ENCODE results near the gene IGF1.
A peak's percentile ranks its signal among the peaks of the same experiment; 100 is the strongest.

Gene IGF1

GRCh38 chr12:102399653-102400052 is 80.7 kb downstream of the IGF1 start:
- FAIRE-seq (no peak), DNase-seq (ENCODE audit: insufficient read length) (no peak)

DNA sequence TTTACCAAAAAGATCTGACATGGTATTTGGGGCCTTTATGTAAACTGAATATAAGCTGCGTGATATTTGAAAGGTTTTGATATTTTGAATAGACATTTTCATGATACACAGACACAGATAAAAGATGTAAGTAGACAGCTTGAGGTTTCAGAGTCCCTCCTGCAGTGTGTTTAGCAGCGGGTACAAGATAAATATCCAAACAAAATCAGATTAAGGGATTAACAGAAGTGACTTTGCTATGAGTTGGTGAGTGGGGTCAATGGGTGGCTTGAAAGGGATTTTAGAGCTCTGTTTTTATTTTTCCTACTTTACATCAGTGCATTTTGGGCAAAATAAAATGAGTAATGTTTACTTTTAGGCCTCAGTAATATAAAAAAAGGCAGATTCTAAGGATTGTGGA is 84.1 kb downstream of the IGF1 start:
- FAIRE-seq (no peak), DNase-seq (ENCODE audit: insufficient read length) (no peak)
- TF ChIP-seq POLR2A (IDR thresholded peaks at IDR 0.05; ENCODE audit: low read depth, low read length) (no peak), POLR2AphosphoS5 (IDR thresholded peaks at IDR 0.05; ENCODE audit: low read depth, low read length) (no peak), TAF1 (IDR thresholded peaks at IDR 0.05; ENCODE audit: borderline replicate concordance, low read depth, low read length) (no peak)

More at GRCh38 chr12:102399653-102400052, 80.7 kb downstream of the IGF1 start:
- TF ChIP-seq POLR2A (IDR thresholded peaks at IDR 0.05; ENCODE audit: low read depth, low read length) (no peak), POLR2AphosphoS5 (IDR thresholded peaks at IDR 0.05; ENCODE audit: low read depth, low read length) (no peak), TAF1 (IDR thresholded peaks at IDR 0.05; ENCODE audit: borderline replicate concordance, low read depth, low read length) (no peak)

GRCh38 chr12:102394200-102394599 is 86.2 kb downstream of the IGF1 start:
- TF ChIP-seq TAF1 (IDR thresholded peaks at IDR 0.05; ENCODE audit: borderline replicate concordance, low read depth, low read length) (no peak), POLR2AphosphoS5 (IDR thresholded peaks at IDR 0.05; ENCODE audit: low read depth, low read length) (no peak), POLR2A (IDR thresholded peaks at IDR 0.05; ENCODE audit: low read depth, low read length) (no peak)
- FAIRE-seq (peak; percentile 5), DNase-seq (ENCODE audit: insufficient read length) (no peak)

DNA sequence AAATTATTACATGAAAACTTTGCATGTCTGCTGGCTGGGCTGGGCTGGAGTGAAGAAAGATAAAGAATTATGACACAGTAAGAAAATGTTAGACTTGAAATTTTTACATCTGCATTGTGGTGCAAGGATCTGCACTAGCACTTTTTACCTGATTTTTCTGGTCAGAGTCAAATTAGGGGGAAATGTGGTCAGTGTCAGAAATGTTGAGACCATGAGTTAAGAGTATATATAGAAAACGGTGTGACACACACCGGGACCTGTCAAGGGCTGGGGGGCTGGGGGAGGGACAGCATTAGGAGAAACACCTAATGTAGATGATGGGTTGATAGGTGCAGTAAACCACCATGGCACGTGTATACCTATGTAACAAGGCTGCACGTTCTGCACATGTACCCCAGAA is 90.3 kb downstream of the IGF1 start:
- TF ChIP-seq POLR2A (IDR thresholded peaks at IDR 0.05; ENCODE audit: low read depth, low read length), result no peak
- no peak for TF ChIP-seq TAF1 (IDR thresholded peaks at IDR 0.05; ENCODE audit: borderline replicate concordance, low read depth, low read length)
- no peak for TF ChIP-seq POLR2AphosphoS5 (IDR thresholded peaks at IDR 0.05; ENCODE audit: low read depth, low read length)
- no peak for FAIRE-seq
- DNase-seq (ENCODE audit: insufficient read length), result no peak

- TF ChIP-seq TAF1 (IDR thresholded peaks at IDR 0.05; ENCODE audit: borderline replicate concordance, low read depth, low read length), result no peak
- no peak for TF ChIP-seq POLR2A (IDR thresholded peaks at IDR 0.05; ENCODE audit: low read depth, low read length)
- no peak for TF ChIP-seq POLR2AphosphoS5 (IDR thresholded peaks at IDR 0.05; ENCODE audit: low read depth, low read length)
- no peak for DNase-seq (ENCODE audit: insufficient read length)
- FAIRE-seq, result no peak
Observed at GRCh38 chr12:102388469-102388868, 91.9 kb downstream of the IGF1 start.

DNA sequence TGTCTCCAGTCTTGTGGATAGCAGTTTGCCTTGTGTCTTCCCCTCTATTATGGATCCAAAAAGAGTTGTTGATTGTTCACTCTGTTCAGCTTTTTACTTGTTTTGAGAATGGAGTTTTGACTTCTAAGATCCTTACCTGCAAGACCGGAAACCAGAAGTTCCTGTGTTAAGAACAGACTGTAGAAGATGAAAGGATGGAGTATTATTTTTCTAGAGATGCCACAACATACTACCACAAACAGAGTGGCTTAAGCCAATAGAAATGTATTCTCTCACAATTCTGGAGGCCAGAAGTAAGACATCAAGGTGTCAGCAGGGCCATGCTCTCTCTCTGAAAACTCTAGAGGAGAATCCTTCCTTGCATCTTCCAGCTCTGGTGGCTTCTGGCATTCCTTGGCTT is 95.0 kb downstream of the IGF1 start:
- TF ChIP-seq POLR2AphosphoS5 (IDR thresholded peaks at IDR 0.05; ENCODE audit: low read depth, low read length), result no peak
- TF ChIP-seq TAF1 (IDR thresholded peaks at IDR 0.05; ENCODE audit: borderline replicate concordance, low read depth, low read length), result no peak
- TF ChIP-seq POLR2A (IDR thresholded peaks at IDR 0.05; ENCODE audit: low read depth, low read length), result no peak
- DNase-seq (ENCODE audit: insufficient read length), result no peak
- no peak for FAIRE-seq

DNA sequence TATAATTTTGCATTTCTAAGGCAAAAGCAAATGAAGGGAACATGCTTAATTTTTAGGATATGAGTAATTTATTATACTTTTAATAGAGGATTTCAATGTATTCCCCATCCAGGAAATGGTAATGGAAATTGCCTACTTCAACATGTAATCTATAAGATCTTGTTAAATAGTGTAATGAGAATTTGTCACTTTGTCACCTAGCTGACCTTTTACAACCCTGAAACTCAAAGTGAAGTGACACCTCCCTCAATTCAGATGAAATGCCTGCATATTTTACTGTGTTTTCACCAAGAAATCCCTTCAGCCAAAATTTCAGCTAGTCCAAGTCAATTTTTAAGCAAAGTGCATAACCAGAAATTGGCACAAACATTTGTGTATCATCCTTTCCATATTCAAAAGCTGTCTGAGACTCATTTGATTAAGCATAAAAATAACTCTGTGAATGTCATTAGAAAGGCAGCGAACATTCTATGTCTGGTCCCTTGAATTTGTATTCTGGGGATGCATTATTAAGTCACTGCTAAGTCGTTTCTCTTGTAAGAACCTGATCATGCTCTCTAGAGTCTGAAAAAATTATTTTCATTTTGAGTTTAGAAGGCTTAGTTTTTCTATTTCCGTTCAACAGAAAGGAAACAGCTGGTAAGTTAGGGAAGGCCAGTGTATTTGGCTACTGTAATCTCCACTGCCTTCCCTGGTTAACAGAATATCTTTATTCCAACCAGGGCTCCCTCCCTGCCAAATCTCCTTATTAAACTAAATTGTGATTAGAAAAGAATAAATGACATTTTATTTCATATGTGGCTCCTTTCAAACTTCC is 100.8 kb downstream of the IGF1 start:
- TF ChIP-seq POLR2AphosphoS5 (IDR thresholded peaks at IDR 0.05; ENCODE audit: low read depth, low read length) (no peak), POLR2A (IDR thresholded peaks at IDR 0.05; ENCODE audit: low read depth, low read length) (no peak)
- DNase-seq (ENCODE audit: insufficient read length), result no peak
- no peak for FAIRE-seq

GRCh38 chr12:102376781-102377180 is 103.6 kb downstream of the IGF1 start:
- no peak for FAIRE-seq

GRCh38 chr12:102376181-102376747 is 104.1 kb downstream of the IGF1 start:
- DNase-seq (ENCODE audit: insufficient read length), result no peak
- FAIRE-seq, result no peak

More at GRCh38 chr12:102376781-102377180, 103.6 kb downstream of the IGF1 start:
- TF ChIP-seq TAF1 (IDR thresholded peaks at IDR 0.05; ENCODE audit: borderline replicate concordance, low read depth, low read length) (no peak), POLR2A (IDR thresholded peaks at IDR 0.05; ENCODE audit: low read depth, low read length) (no peak), POLR2AphosphoS5 (IDR thresholded peaks at IDR 0.05; ENCODE audit: low read depth, low read length) (no peak)
- no peak for DNase-seq (ENCODE audit: insufficient read length)

GRCh38 chr12:102374190-102374589 is 106.2 kb downstream of the IGF1 start:
- DNase-seq (ENCODE audit: insufficient read length), result no peak
- FAIRE-seq, result no peak
- TF ChIP-seq POLR2A (IDR thresholded peaks at IDR 0.05; ENCODE audit: low read depth, low read length) (no peak), TAF1 (IDR thresholded peaks at IDR 0.05; ENCODE audit: borderline replicate concordance, low read depth, low read length) (no peak)

More at GRCh38 chr12:102376181-102376747, 104.1 kb downstream of the IGF1 start:
- TF ChIP-seq POLR2A (IDR thresholded peaks at IDR 0.05; ENCODE audit: low read depth, low read length) (no peak), TAF1 (IDR thresholded peaks at IDR 0.05; ENCODE audit: borderline replicate concordance, low read depth, low read length) (no peak), POLR2AphosphoS5 (IDR thresholded peaks at IDR 0.05; ENCODE audit: low read depth, low read length) (no peak)

DNA sequence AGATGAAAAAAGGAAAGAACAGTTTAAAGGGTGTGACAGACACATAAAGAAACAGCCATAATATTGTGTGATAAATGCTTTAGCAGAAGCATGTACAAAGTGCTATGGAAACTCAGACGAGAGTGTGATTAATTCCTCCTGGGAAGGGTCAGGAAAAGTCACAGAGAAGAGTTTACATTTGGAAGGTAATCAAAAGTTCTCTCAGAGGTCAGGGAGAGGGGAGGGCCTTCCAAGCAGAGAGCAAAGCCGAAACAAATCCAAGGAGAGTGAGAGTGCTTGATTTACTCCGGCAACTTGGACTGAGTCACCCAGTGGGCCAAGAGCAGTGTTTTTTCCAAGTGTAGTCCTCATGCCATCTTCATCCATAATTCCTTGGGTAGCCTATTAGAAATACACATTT is 108.3 kb downstream of the IGF1 start:
- DNase-seq (ENCODE audit: insufficient read length), result no peak
- no peak for TF ChIP-seq TAF1 (IDR thresholded peaks at IDR 0.05; ENCODE audit: borderline replicate concordance, low read depth, low read length)
- FAIRE-seq, result no peak

- DNase-seq (ENCODE audit: insufficient read length), result no peak
- FAIRE-seq, result no peak
- TF ChIP-seq TAF1 (IDR thresholded peaks at IDR 0.05; ENCODE audit: borderline replicate concordance, low read depth, low read length) (no peak), POLR2AphosphoS5 (IDR thresholded peaks at IDR 0.05; ENCODE audit: low read depth, low read length) (no peak), POLR2A (IDR thresholded peaks at IDR 0.05; ENCODE audit: low read depth, low read length) (no peak)
Observed at GRCh38 chr12:102371165-102371564, 109.2 kb downstream of the IGF1 start.
